Measurements from ENCODE around the gene COL23A1. TPM values are rescaled to one million over a fixed set of nuclear protein-coding genes. Genes with fewer than 3 reads are reported as not detected.

COL23A1 gene
- total and polyA plus RNA-seq, 2 of the 13 experiments (the other 11 are each of a cell fraction or from before 2014, with no cell fraction given), result not detected

GRCh38 chr5:178277866-178278265, 312.3 kb downstream of the COL23A1 start:
- Histone ChIP-seq H4K20me1 (ENCODE audit: insufficient read depth, low read length) (no peaks in the 10 kb centered on the region), H3K4me2 (ENCODE audit: low read depth, low read length) (no peak overlapping the region), H3K9me3 (ENCODE audit: low read length) (peaks cover 12% of the 10 kb centered on the region), H3K27me3 (ENCODE audit: control insufficient read depth in 1 of 2, insufficient read depth in 2 of 2, low read length in 2 of 2) (peaks cover 2 to 50% of the 10 kb centered on the region in 2 experiments; a peak in 4 of 5 replicates), H2AFZ (ENCODE audit: low read length) (no peak overlapping the region), H3K27ac (ENCODE audit: extremely low read length, insufficient read depth, low read length) (no peak overlapping the region), H3K79me2 (ENCODE audit: insufficient read depth, low read length) (no peaks in the 10 kb centered on the region), H3K4me1 (ENCODE audit: insufficient read depth, low read length) (peaks cover 7% of the 10 kb centered on the region), H3K36me3 (replicated peaks in 1 of 2; ENCODE audit: control insufficient read depth in 1 of 2, insufficient read depth in 2 of 2, low read length in 2 of 2) (no peaks in the 10 kb centered on the region), H3K9ac (ENCODE audit: insufficient read depth, low read depth, low read length) (no peak overlapping the region), H3K4me3 (replicated peaks in 1 of 3; ENCODE audit: insufficient read depth in 1 of 3, low read depth in 2 of 3, low read length in 3 of 3) (no peak overlapping the region)
- TF ChIP-seq ZNF326 (CRISPR knock-in tag; IDR thresholded peaks at IDR 0.05; ENCODE audit: borderline replicate concordance), result no peak
- TF ChIP-seq JUNB (CRISPR knock-in tag; IDR thresholded peaks at IDR 0.05; ENCODE audit: borderline replicate concordance), result no peak
- no peak for TF ChIP-seq ZNF704 (CRISPR knock-in tag; IDR thresholded peaks at IDR 0.05; ENCODE audit: borderline replicate concordance)
- TF ChIP-seq E2F2 (CRISPR knock-in tag; IDR thresholded peaks at IDR 0.05; ENCODE audit: borderline replicate concordance), result no peak
- no peak for TF ChIP-seq ZNF414 (CRISPR knock-in tag; IDR thresholded peaks at IDR 0.05)
- TF ChIP-seq ZNF224 (CRISPR knock-in tag; IDR thresholded peaks at IDR 0.05), result no peak
- no peak for TF ChIP-seq ZBTB2 (CRISPR knock-in tag; IDR thresholded peaks at IDR 0.05; ENCODE audit: low read depth)
- TF ChIP-seq LBX2 (CRISPR knock-in tag; IDR thresholded peaks at IDR 0.05; ENCODE audit: borderline replicate concordance), result no peak
- TF ChIP-seq FOSL1 (CRISPR knock-in tag; IDR thresholded peaks at IDR 0.05; ENCODE audit: borderline replicate concordance), result no peak
- TF ChIP-seq NFIC (IDR thresholded peaks at IDR 0.05; ENCODE audit: low read length), result no peak
- CTCF ChIA-PET (ENCODE audit: low intra/inter-chr PET ratio, low total read pairs), result no interaction called here
- FAIRE-seq (no peak), ATAC-seq (no peak), DNase-seq (ENCODE audit: low spot score) (no peak)
- BruUV-seq (replicated peaks), result no TSS peak
- intact Hi-C loops (cut with micrococcal nuclease; ENCODE audit: unreplicated experiment), result no loop called here
- in situ Hi-C loops (cut with HindIII; ENCODE audit: extremely low pct_ligation_motif_present, low pct_unique_long_range_greater_than_20kb), result loop anchor here (5.0 kb wide), 1 partner anchor 274 kb away; no protein-coding TSS in a partner anchor
- 6% methylated on average over 4 of the region's 12 CpGs for WGBS (ENCODE audit: low lambda C conversion rate)
- POLR2A ChIA-PET, result no interaction called here
